ENCODE results near the gene PCLO. TPM values are rescaled to one million over a fixed set of nuclear protein-coding genes. Genes with fewer than 3 reads are reported as not detected.

The PCLO gene
- total RNA-seq, 1 experiment from 2014 or later = 3.1 TPM

- no peak overlapping the region for H4K5ac ChIP-seq (ENCODE audit: insufficient read length, low read depth, low read length)
- no peaks in the 10 kb centered on the region for H3K4me1 ChIP-seq (ENCODE audit: insufficient read depth, low read length)
- no peak for DNase-seq
- H3K14ac ChIP-seq (ENCODE audit: insufficient read depth, low read length) = no peak overlapping the region
- no peak overlapping the region for H3K18ac ChIP-seq (ENCODE audit: insufficient read length, low read depth, low read length)
- no peak overlapping the region for H3K4me3 Mint-ChIP-seq
- no peak overlapping the region for H4K8ac ChIP-seq (replicated peaks; ENCODE audit: insufficient read length, low read depth, low read length)
- no peaks in the 10 kb centered on the region for H3K27me3 Mint-ChIP-seq (ENCODE audit: low read depth)
- no peak overlapping the region for H2BK12ac ChIP-seq (ENCODE audit: insufficient read length, low read depth, low read length)
- H3K23me2 ChIP-seq (ENCODE audit: insufficient read length, low read depth, low read length, poor library complexity, severe bottlenecking) = no peaks in the 10 kb centered on the region
- no peak overlapping the region for H2AK5ac ChIP-seq (ENCODE audit: insufficient read length, low read length)
- no peaks in the 10 kb centered on the region for H3K79me1 ChIP-seq (ENCODE audit: insufficient read depth, low read depth, low read length, poor library complexity, severe bottlenecking)
- no peak overlapping the region for H2BK20ac ChIP-seq (ENCODE audit: low read depth, low read length, poor library complexity, severe bottlenecking)
- H3K9me3 Mint-ChIP-seq = no peaks in the 10 kb centered on the region
- no peak overlapping the region for H4K91ac ChIP-seq (ENCODE audit: insufficient read length, low read depth, low read length)
- H3K27me3 ChIP-seq (ENCODE audit: insufficient read depth, low read length) = no peaks in the 10 kb centered on the region
- H2BK5ac ChIP-seq (ENCODE audit: insufficient read length, low read length) = no peak overlapping the region
- H2AFZ ChIP-seq (ENCODE audit: low read length) = no peak overlapping the region
- H3K56ac ChIP-seq (ENCODE audit: insufficient read length, low read depth, low read length) = no peak overlapping the region
- no peak overlapping the region for H3K9ac ChIP-seq (ENCODE audit: extremely low read depth, insufficient read length, low read length)
- no peak overlapping the region for H3K23ac ChIP-seq (ENCODE audit: insufficient read length, low read depth, low read length)
- no CpG with 5 or more reads among the region's 3 CpGs for WGBS (ENCODE audit: extremely low coverage, insufficient read length, low lambda C conversion rate)
- H3K4ac ChIP-seq (ENCODE audit: low read depth, low read length) = no peak overlapping the region
- H3K36me3 Mint-ChIP-seq (ENCODE audit: insufficient read depth in 1 of 3, low read depth in 3 of 3) = no peaks in the 10 kb centered on the region; a peak in 1 of 7 replicates
- no peak overlapping the region for H3T11ph ChIP-seq (ENCODE audit: low read length)
- H3K4me1 Mint-ChIP-seq = peaks cover 6% of the 10 kb centered on the region in 2 experiments
- H2BK120ac ChIP-seq (ENCODE audit: low read depth, low read length, poor library complexity, severe bottlenecking) = no peak overlapping the region
- H4K20me1 ChIP-seq (ENCODE audit: control insufficient read depth, insufficient read depth, insufficient read length) = no peaks in the 10 kb centered on the region
- no peak overlapping the region for H2BK15ac ChIP-seq (ENCODE audit: low read depth, low read length)
- no peak overlapping the region for H3K4me2 ChIP-seq (ENCODE audit: insufficient read depth, insufficient read length, low read length)
- H3K27ac ChIP-seq (ENCODE audit: insufficient read length, low read depth, low read length) = no peak overlapping the region
- no peaks in the 10 kb centered on the region for H3K79me2 ChIP-seq (ENCODE audit: insufficient read depth, low read length)
- H3K9me3 ChIP-seq (ENCODE audit: control insufficient read depth, low read depth, low read length) = no peaks in the 10 kb centered on the region
- no peak for TF ChIP-seq CTCF (conservative IDR thresholded peaks at IDR 0.05)
- H3K27ac Mint-ChIP-seq = no peak overlapping the region
Observed at GRCh38 chr7:83101530-83101929, 61.2 kb downstream of the PCLO start.
